ENCODE measurements around the gene DARS2.

DNA sequence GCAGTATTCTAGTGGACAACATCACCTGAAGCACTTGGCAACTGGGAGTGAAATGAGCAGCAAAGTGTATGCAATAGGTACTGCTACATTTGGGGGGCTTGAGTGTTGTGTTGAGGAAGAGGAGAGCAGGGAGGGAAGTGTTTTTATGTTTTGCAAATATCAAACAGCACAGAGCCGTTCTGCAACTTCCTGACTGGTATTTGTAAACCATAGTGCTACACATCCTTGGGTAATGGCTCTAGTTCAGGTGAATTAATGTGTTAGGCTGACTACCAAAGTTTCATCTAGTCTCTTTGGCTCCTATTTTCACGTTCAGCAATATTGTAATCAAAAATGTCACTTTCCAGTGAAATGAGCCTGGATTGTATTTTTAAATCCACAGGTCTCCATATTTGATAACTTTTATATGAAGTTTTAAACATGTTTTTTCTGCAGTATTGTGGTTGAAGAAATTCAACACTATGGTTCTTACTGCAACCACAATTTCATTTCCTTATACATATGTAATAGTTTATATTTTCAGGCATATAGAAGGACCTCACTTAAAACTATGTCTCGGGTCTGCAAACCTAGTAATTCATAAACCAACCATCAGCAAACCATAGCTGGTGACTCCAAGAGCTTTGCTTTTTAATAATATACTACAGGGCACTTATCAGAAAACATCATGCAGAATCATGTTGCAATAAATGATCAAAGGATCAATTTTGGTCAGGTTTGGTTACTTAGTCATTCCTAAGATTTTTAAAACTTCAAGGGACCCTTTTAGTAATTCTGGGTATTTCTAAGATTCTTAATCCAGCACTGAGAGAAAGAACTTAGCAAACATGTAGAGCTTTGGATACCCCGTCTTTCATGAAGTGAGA, 62.5 kb downstream of the DARS2 start:
- TF ChIP-seq EZH2 (IDR thresholded peaks at IDR 0.05; ENCODE audit: low read length, unreplicated experiment), result no peak
- TF ChIP-seq, protein P1, sequence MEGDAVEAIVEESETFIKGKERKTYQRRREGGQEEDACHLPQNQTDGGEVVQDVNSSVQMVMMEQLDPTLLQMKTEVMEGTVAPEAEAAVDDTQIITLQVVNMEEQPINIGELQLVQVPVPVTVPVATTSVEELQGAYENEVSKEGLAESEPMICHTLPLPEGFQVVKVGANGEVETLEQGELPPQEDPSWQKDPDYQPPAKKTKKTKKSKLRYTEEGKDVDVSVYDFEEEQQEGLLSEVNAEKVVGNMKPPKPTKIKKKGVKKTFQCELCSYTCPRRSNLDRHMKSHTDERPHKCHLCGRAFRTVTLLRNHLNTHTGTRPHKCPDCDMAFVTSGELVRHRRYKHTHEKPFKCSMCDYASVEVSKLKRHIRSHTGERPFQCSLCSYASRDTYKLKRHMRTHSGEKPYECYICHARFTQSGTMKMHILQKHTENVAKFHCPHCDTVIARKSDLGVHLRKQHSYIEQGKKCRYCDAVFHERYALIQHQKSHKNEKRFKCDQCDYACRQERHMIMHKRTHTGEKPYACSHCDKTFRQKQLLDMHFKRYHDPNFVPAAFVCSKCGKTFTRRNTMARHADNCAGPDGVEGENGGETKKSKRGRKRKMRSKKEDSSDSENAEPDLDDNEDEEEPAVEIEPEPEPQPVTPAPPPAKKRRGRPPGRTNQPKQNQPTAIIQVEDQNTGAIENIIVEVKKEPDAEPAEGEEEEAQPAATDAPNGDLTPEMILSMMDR (conservative IDR thresholded peaks at IDR 0.05; ENCODE audit: low read depth, low read length), result no peak
